DOHH2 (cell line): Measurements from ENCODE around the gene BLID.

Experiments
- H3F3A ChIP-seq: fragments of 200-600 bp; sonication (generic), shearing (Covaris generic); 2 replicates; pipeline ENCODE4 v1.6.0; 2016; ENCODE audit warnings: antibody characterized with exemption, mild to moderate bottlenecking; ENCODE audit not compliant: control insufficient read depth, insufficient read depth
- H3K27ac ChIP-seq: fragments of 200-600 bp; sonication (generic); 2 replicates; pipeline ENCODE4 v1.5.1; 2014; ENCODE audit warnings: low read depth, mild to moderate bottlenecking, low read length, moderate library complexity
- H3K27me3 ChIP-seq: fragments of 200-600 bp; sonication (generic); 2 replicates; pipeline ENCODE4 v1.6.1; 2014; ENCODE audit warnings: mild to moderate bottlenecking, low read length, mixed read lengths; ENCODE audit not compliant: control insufficient read depth
- H3K36me3 ChIP-seq: fragments of 200-600 bp; sonication (generic); 2 replicates; pipeline ENCODE4 v1.6.1; 2014; ENCODE audit warnings: mild to moderate bottlenecking, low read length, moderate library complexity, mixed read lengths; ENCODE audit not compliant: control insufficient read depth
- H3K4me1 ChIP-seq: fragments of 200-600 bp; sonication (generic); 2 replicates; pipeline ENCODE4 v1.6.1; 2014; ENCODE audit warnings: mild to moderate bottlenecking, low read length, mixed read lengths; ENCODE audit not compliant: control insufficient read depth
- H3K4me2 ChIP-seq: fragments of 200-600 bp; sonication (generic); 2 replicates; pipeline ENCODE4 v1.6.0; 2014; ENCODE audit warnings: mild to moderate bottlenecking, low read length, moderate library complexity
- H3K4me3 ChIP-seq: fragments of 200-600 bp; sonication (generic); 2 replicates; pipeline ENCODE4 v1.5.1; 2014; ENCODE audit warnings: mild to moderate bottlenecking, low read length, mixed read lengths
- H3K79me2 ChIP-seq: fragments of 200-600 bp; sonication (generic); 2 replicates; pipeline ENCODE4 v1.6.1; 2014; ENCODE audit warnings: mild to moderate bottlenecking, low read length, mixed read lengths; ENCODE audit not compliant: control insufficient read depth
- H3K9me2 ChIP-seq: fragments of 200-600 bp; sonication (generic); replicated peaks from 2 replicates; pipeline ENCODE4 v1.6.1; 2014; ENCODE audit warnings: mild to moderate bottlenecking, low read length, mixed read lengths; ENCODE audit not compliant: control insufficient read depth
- H3K9me3 ChIP-seq: fragments of 200-600 bp; sonication (generic); 2 replicates; pipeline ENCODE4 v1.6.1; 2014; ENCODE audit warnings: antibody characterized with exemption, low read length, mixed read lengths; ENCODE audit not compliant: control insufficient read depth, insufficient read depth
- H4K20me1 ChIP-seq: fragments of 200-600 bp; sonication (generic); 2 replicates; pipeline ENCODE4 v1.6.0; 2014; ENCODE audit warnings: low read depth, mild to moderate bottlenecking, antibody characterized with exemption, low read length, moderate library complexity; ENCODE audit not compliant: control insufficient read depth, insufficient read depth
- EZH2phosphoT487 ChIP-seq: fragments of 200-600 bp; sonication (generic); IDR thresholded peaks from 2 replicates; pipeline ENCODE4 v1.6.1; 2017; ENCODE audit warnings: borderline replicate concordance, mild to moderate bottlenecking, antibody characterized with exemption, low read length, moderate library complexity, mixed read lengths
- TF ChIP-seq, protein P1 (sequence below): fragments of 200-600 bp; sonication (generic); IDR thresholded peaks from one replicate; pipeline ENCODE4 v1.5.1; 2014; ENCODE audit warnings: antibody characterized with exemption, mild to moderate bottlenecking, low read depth, low read length; ENCODE audit not compliant: poor library complexity, severe bottlenecking

BLID gene

DNA sequence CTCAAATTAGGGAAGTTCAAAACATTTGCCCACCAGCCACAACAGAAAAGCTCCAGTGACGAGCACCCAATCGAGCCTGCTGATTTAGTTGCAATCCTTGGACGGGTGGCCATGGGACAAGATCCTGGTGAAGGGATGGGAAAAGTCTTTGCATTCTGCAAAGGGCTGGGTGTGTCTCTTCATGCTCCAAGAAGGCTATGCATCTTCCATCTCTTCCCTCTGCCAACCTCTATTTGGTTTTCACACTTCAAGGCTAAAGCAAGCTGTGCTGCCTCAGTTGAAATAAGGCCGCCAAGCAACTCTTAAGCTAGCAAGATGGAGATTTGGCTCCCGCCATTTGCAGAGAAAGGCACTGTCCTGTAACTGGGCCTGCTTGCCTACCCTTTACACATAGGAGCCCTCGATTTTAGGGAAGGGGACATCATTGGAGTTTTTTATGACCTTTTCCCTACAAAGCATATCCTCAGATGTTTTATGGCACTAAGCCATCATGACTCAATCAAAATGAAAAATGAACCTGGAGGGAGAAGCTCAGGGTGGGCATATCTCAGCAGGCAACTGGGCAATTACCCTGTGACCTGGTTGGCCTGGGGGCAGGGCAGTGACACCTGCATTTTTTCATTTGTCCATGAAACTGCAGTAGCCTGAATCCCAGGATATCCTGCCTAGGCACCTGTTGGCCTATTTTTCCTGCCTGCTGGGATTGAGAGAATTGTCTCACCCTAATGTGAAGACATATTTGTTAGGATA lies 45.0 kb upstream of the BLID start:
- TF ChIP-seq, protein P1, sequence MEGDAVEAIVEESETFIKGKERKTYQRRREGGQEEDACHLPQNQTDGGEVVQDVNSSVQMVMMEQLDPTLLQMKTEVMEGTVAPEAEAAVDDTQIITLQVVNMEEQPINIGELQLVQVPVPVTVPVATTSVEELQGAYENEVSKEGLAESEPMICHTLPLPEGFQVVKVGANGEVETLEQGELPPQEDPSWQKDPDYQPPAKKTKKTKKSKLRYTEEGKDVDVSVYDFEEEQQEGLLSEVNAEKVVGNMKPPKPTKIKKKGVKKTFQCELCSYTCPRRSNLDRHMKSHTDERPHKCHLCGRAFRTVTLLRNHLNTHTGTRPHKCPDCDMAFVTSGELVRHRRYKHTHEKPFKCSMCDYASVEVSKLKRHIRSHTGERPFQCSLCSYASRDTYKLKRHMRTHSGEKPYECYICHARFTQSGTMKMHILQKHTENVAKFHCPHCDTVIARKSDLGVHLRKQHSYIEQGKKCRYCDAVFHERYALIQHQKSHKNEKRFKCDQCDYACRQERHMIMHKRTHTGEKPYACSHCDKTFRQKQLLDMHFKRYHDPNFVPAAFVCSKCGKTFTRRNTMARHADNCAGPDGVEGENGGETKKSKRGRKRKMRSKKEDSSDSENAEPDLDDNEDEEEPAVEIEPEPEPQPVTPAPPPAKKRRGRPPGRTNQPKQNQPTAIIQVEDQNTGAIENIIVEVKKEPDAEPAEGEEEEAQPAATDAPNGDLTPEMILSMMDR: no peak
- no peak for TF ChIP-seq EZH2phosphoT487
- Histone ChIP-seq H3K79me2 (no peaks in the 10 kb centered on the region), H3K4me2 (no peak overlapping the region), H3K27me3 (no peaks in the 10 kb centered on the region), H3K4me3 (no peak overlapping the region), H3K9me3 (no peaks in the 10 kb centered on the region), H3K9me2 (no peaks in the 10 kb centered on the region), H3K36me3 (no peaks in the 10 kb centered on the region), H3F3A (no peaks in the 10 kb centered on the region), H3K4me1 (no peaks in the 10 kb centered on the region), H3K27ac (no peak overlapping the region), H4K20me1 (no peaks in the 10 kb centered on the region)

- H3K9me3 ChIP-seq: no peaks in the 10 kb centered on the region
- H3K27me3 ChIP-seq: no peaks in the 10 kb centered on the region
- H3K4me2 ChIP-seq: no peak overlapping the region
- H3K4me1 ChIP-seq: no peaks in the 10 kb centered on the region
- no peaks in the 10 kb centered on the region for H3F3A ChIP-seq
- H3K9me2 ChIP-seq: no peaks in the 10 kb centered on the region
- H4K20me1 ChIP-seq: no peaks in the 10 kb centered on the region
- H3K36me3 ChIP-seq: no peaks in the 10 kb centered on the region
- TF ChIP-seq, protein P1: no peak
- no peak for TF ChIP-seq EZH2phosphoT487
- no peak overlapping the region for H3K27ac ChIP-seq
- no peak overlapping the region for H3K4me3 ChIP-seq
- H3K79me2 ChIP-seq: no peaks in the 10 kb centered on the region
Measured at GRCh38 chr11:122159861-122160260, 43.8 kb upstream of the BLID start.

GRCh38 chr11:122159173-122159721 lies 43.2 kb upstream of the BLID start:
- H3K4me1 ChIP-seq: no peaks in the 10 kb centered on the region
- H3K27ac ChIP-seq: no peak overlapping the region
- no peaks in the 10 kb centered on the region for H3F3A ChIP-seq
- TF ChIP-seq EZH2phosphoT487: no peak
- TF ChIP-seq, protein P1: no peak
- H3K27me3 ChIP-seq: no peaks in the 10 kb centered on the region
- H3K36me3 ChIP-seq: no peaks in the 10 kb centered on the region
- no peak overlapping the region for H3K4me3 ChIP-seq
- H3K79me2 ChIP-seq: no peaks in the 10 kb centered on the region
- H3K9me2 ChIP-seq: no peaks in the 10 kb centered on the region
- H3K9me3 ChIP-seq: no peaks in the 10 kb centered on the region
- no peaks in the 10 kb centered on the region for H4K20me1 ChIP-seq
- no peak overlapping the region for H3K4me2 ChIP-seq
